AG04449 (cell line): ENCODE data around the gene SHFL.

Experiments
- CTCF ChIA-PET: fragments of 350-600 bp; formaldehyde crosslinking; extraction: SDS; loops from one replicate; lab custom pipeline; 2021; ENCODE audit warnings: antibody characterized with exemption; lab: Yijun Ruan, JAX
- POLR2A ChIA-PET: fragments of 400-600, 350-600 bp; formaldehyde crosslinking; extraction: SDS; loops from one replicate; lab custom pipeline; 2020; ENCODE audit warnings: antibody characterized with exemption, inconsistent platforms; lab: Yijun Ruan, JAX
- DNase-seq: peaks from one replicate; pipeline ENCODE4 v3.0.0-alpha.2; 2010; ENCODE audit warnings: low read depth, low spot score
- H3K4me3 ChIP-seq: 2 replicates; pipeline ENCODE4 v1.5.1; 2011; ENCODE audit warnings: low read depth, mild to moderate bottlenecking, control low read depth, low read length
- CTCF ChIP-seq: IDR thresholded peaks from one replicate; pipeline ENCODE4 v1.5.1; 2011; ENCODE audit warnings: mild to moderate bottlenecking, moderate library complexity, low read length, control low read depth, inconsistent platforms; ENCODE audit not compliant: insufficient read depth; ENCODE audit errors: missing control alignments

Gene SHFL

GRCh38 chr19:10044390-10044789, 41.7 kb upstream of the SHFL start:
- POLR2A ChIA-PET, result no interaction called here
- H3K4me3 ChIP-seq, result no peak overlapping the region
- CTCF ChIA-PET, result interaction anchor here (0.6 to 2.8 kb wide), 3 partner anchors 17 to 206 kb away, joined by 3 to 14 read pairs (median 3); no protein-coding TSS in a partner anchor
- TF ChIP-seq CTCF, result no peak
- no peak for DNase-seq

GRCh38 chr19:10045371-10045770, 40.7 kb upstream of the SHFL start:
- ChIA-PET POLR2A (no interaction called here), CTCF (interaction anchor here (2.8 kb wide), 1 partner anchor 18 kb away, joined by 14 read pairs; no protein-coding TSS in a partner anchor)
- DNase-seq, result no peak
- no peak overlapping the region for H3K4me3 ChIP-seq
- no peak for TF ChIP-seq CTCF

- TF ChIP-seq CTCF, result no peak
- CTCF ChIA-PET, result no interaction called here
- DNase-seq, result no peak
- POLR2A ChIA-PET, result no interaction called here
- H3K4me3 ChIP-seq, result no peak overlapping the region
Measured at GRCh38 chr19:10049626-10050025, 36.5 kb upstream of the SHFL start.

GRCh38 chr19:10052602-10053360, 33.3 kb upstream of the SHFL start:
- CTCF ChIA-PET, result interaction anchor here (0.5 kb wide), 1 partner anchor 21 kb away, joined by 3 read pairs; no protein-coding TSS in a partner anchor
- no peak overlapping the region for H3K4me3 ChIP-seq
- POLR2A ChIA-PET, result no interaction called here
- no peak for DNase-seq
- TF ChIP-seq CTCF, result no peak

GRCh38 chr19:10061717-10062310, 24.3 kb upstream of the SHFL start:
- ChIA-PET CTCF (no interaction called here), POLR2A (no interaction called here)
- DNase-seq, result no peak
- no peak for TF ChIP-seq CTCF
- H3K4me3 ChIP-seq, result no peak overlapping the region

GRCh38 chr19:10068205-10068604, 17.9 kb upstream of the SHFL start:
- POLR2A ChIA-PET, result no interaction called here
- TF ChIP-seq CTCF, result no peak
- no peak overlapping the region for H3K4me3 ChIP-seq
- CTCF ChIA-PET, result interaction anchor here (1.1 kb wide), 1 partner anchor 137 kb away, joined by 5 read pairs; no protein-coding TSS in a partner anchor
- no peak for DNase-seq
